A673 (cell line): ENCODE data around the gene CBX7. TPM values are rescaled to one million over a fixed set of nuclear protein-coding genes. Genes with fewer than 3 reads are reported as not detected.

ENCODE experiments used
- BruUV-seq: library from RNA; stranded (reverse); fragments of 400-500 nt; replicated peaks from 2 replicates; lab custom pipeline; 2021; lab: Mats Ljungman, UMichigan
- CTCF ChIA-PET: fragments of 300-600 bp; sonication (Branson Sonifier 250); formaldehyde crosslinking; loops from one replicate; lab custom pipeline; 2022; ENCODE audit warnings: antibody characterized with exemption; lab: Charles Lee
- POLR2A ChIA-PET: fragments of 300-600 bp; sonication (Branson Sonifier 250); formaldehyde crosslinking; loops from one replicate; lab custom pipeline; 2022; ENCODE audit warnings: antibody characterized with exemption; ENCODE audit not compliant: low non-redundant PET; lab: Charles Lee
- DNase-seq: peaks from one replicate; pipeline ENCODE4 v3.0.0-alpha.2; 2015; ENCODE audit warnings: low spot score
- H3K27ac ChIP-seq: fragments of 200-600 bp; sonication (generic); 2 replicates; pipeline ENCODE4 v1.5.1; 2016; ENCODE audit warnings: mixed run types, low read depth, mild to moderate bottlenecking, mixed read lengths, antibody characterized with exemption, low read length; ENCODE audit not compliant: poor library complexity, severe bottlenecking
- H3K27me3 ChIP-seq: fragments of 200-600 bp; sonication (generic); replicated peaks from 2 replicates; pipeline ENCODE4 v1.6.1; 2017; ENCODE audit warnings: mixed run types, low read depth, mild to moderate bottlenecking, mixed read lengths, antibody characterized with exemption, low read length; ENCODE audit not compliant: insufficient read depth, poor library complexity
- H3K36me3 ChIP-seq: fragments of 200-600 bp; sonication (generic); 2 replicates; pipeline ENCODE4 v1.6.1; 2016; ENCODE audit warnings: mixed run types, mild to moderate bottlenecking, mixed read lengths, antibody characterized with exemption, low read length; ENCODE audit not compliant: insufficient read depth, poor library complexity, severe bottlenecking
- H3K4me1 ChIP-seq: fragments of 200-600 bp; sonication (generic); 2 replicates; pipeline ENCODE4 v1.6.1; 2017; ENCODE audit warnings: mixed run types, mild to moderate bottlenecking, mixed read lengths, antibody characterized with exemption, low read length; ENCODE audit not compliant: insufficient read depth, poor library complexity, severe bottlenecking
- H3K4me3 ChIP-seq: fragments of 200-600 bp; sonication (generic); 2 replicates; pipeline ENCODE4 v1.5.1; 2016; ENCODE audit warnings: low read depth, mixed run types, mild to moderate bottlenecking, mixed read lengths, low read length; ENCODE audit not compliant: poor library complexity, severe bottlenecking
- H3K9me3 ChIP-seq: fragments of 200-600 bp; sonication (generic); 2 replicates; pipeline ENCODE4 v1.6.1; 2016; ENCODE audit warnings: mixed run types, low read depth, mild to moderate bottlenecking, mixed read lengths, antibody characterized with exemption, low read length; ENCODE audit not compliant: poor library complexity, severe bottlenecking
- EZH2 ChIP-seq: fragments of 200-600 bp; sonication (generic); IDR thresholded peaks from 2 replicates; pipeline ENCODE4 v1.6.1; 2017; ENCODE audit warnings: borderline replicate concordance, low read depth, mild to moderate bottlenecking, mixed read lengths, antibody characterized with exemption, low read length; ENCODE audit not compliant: poor library complexity, severe bottlenecking
- intact Hi-C: fragments of 100-400 bp; cut with micrococcal nuclease; formaldehyde crosslinking; loops from one replicate; pipeline ENCODE4 v1.10.0; 2022; ENCODE audit not compliant: unreplicated experiment
- total RNA-seq: library from RNA; stranded (reverse); gene quantifications from 2 replicates; pipeline ENCODE4 v1.2.3, GENCODE V29; 2021
- TF ChIP-seq, protein P1 (sequence below): fragments of 300-800, 200-600 bp; sonication (generic); conservative IDR thresholded peaks from 2 replicates; pipeline ENCODE4 v1.5.1; 2017; ENCODE audit warnings: low read depth, mild to moderate bottlenecking, antibody characterized with exemption, low read length, moderate library complexity, mixed read lengths

Gene CBX7
- total RNA-seq, 1 experiment from 2014 or later, result 2.8 TPM

GRCh38 chr22:39088685-39089032, 63.8 kb downstream of the CBX7 start:
- Histone ChIP-seq H3K4me1 (no peaks in the 10 kb centered on the region), H3K4me3 (no peak overlapping the region), H3K9me3 (no peaks in the 10 kb centered on the region), H3K27ac (no peak overlapping the region), H3K36me3 (no peaks in the 10 kb centered on the region), H3K27me3 (no peaks in the 10 kb centered on the region)
- ChIA-PET CTCF (no interaction called here), POLR2A (no interaction called here)
- DNase-seq, result no peak
- intact Hi-C loops, result no loop called here
- BruUV-seq, result no TSS peak
- TF ChIP-seq, protein P1, sequence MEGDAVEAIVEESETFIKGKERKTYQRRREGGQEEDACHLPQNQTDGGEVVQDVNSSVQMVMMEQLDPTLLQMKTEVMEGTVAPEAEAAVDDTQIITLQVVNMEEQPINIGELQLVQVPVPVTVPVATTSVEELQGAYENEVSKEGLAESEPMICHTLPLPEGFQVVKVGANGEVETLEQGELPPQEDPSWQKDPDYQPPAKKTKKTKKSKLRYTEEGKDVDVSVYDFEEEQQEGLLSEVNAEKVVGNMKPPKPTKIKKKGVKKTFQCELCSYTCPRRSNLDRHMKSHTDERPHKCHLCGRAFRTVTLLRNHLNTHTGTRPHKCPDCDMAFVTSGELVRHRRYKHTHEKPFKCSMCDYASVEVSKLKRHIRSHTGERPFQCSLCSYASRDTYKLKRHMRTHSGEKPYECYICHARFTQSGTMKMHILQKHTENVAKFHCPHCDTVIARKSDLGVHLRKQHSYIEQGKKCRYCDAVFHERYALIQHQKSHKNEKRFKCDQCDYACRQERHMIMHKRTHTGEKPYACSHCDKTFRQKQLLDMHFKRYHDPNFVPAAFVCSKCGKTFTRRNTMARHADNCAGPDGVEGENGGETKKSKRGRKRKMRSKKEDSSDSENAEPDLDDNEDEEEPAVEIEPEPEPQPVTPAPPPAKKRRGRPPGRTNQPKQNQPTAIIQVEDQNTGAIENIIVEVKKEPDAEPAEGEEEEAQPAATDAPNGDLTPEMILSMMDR, result no peak
- TF ChIP-seq EZH2, result no peak

DNA sequence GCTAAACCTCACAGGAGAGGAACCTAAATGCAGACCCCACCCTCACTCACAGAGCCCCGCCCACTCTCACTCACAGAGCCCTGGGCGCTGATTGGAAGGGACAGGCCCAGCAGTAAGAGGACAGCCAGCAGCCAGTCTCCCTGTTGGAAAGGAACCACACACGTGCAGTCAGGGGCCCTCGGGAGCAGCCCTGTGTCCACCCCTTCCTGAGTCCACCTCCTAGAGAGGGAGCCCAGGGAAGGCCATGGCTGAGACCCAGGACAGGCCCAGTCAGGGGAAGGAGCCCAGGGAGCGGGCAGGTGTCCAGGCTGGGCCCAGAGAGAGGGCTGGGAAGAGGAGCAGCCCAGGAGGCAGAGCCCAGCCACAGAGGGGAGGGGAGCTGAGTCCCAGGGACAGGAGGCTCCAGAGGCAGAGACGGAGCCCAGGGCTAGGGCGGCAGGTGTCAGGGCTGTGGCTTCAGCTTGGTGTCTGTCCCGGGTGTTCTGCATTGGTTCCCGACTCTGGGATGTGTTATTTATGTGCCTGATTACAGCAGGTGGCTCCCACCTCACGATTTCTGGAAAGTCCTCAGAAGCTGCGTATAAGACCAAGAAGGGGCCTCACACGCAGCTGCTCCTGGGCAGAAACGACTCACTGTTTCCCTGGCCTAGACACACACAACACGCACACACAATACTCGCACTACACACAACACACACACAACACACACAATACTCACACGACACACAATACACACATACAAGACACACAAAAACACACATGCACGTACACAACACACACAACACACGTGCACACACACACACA, 64.4 kb downstream of the CBX7 start:
- H3K36me3 ChIP-seq, result no peaks in the 10 kb centered on the region
- no peaks in the 10 kb centered on the region for H3K9me3 ChIP-seq
- H3K27me3 ChIP-seq, result no peaks in the 10 kb centered on the region
- intact Hi-C loops, result no loop called here
- no peak for DNase-seq
- TF ChIP-seq, protein P1, result no peak
- no peak for TF ChIP-seq EZH2
- BruUV-seq, result no TSS peak
- H3K4me1 ChIP-seq, result no peaks in the 10 kb centered on the region
- H3K4me3 ChIP-seq, result no peak overlapping the region
- ChIA-PET CTCF (no interaction called here), POLR2A (no interaction called here)
- H3K27ac ChIP-seq, result no peak overlapping the region

DNA sequence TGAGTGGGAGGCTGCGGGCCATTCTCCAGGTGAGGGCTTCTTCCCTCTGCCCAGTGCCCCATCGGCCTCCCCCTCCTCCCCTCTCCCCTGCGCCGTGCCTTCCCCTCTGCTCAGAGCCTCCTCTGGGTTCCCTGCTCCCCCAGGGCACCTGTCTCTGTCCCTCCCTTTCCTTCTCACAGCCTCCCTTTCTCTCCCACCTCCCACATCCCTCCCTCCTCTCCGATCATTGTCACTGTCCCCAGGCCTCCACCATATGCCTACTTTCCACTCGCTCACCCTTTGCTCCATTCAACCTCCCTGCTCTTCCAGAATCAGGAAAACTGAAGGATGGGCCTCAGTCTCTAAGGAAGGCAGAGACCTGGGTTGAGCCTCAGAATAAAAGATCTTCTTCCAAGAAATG, 65.4 kb downstream of the CBX7 start:
- no peaks in the 10 kb centered on the region for H3K4me1 ChIP-seq
- H3K36me3 ChIP-seq, result no peaks in the 10 kb centered on the region
- intact Hi-C loops, result no loop called here
- H3K4me3 ChIP-seq, result no peak overlapping the region
- H3K9me3 ChIP-seq, result no peaks in the 10 kb centered on the region
- TF ChIP-seq, protein P1, result no peak
- no peak for TF ChIP-seq EZH2
- H3K27ac ChIP-seq, result no peak overlapping the region
- ChIA-PET POLR2A (no interaction called here), CTCF (no interaction called here)
- no TSS peak for BruUV-seq
- H3K27me3 ChIP-seq, result no peaks in the 10 kb centered on the region
- no peak for DNase-seq
